Measurements from ENCODE around the gene FUNDC1.

Gene FUNDC1

GRCh38 chrX:44529310-44529709, 13.3 kb downstream of the FUNDC1 start:
- CTCF ChIA-PET: no interaction called here
- TF ChIP-seq FOXK2 (IDR thresholded peaks at IDR 0.05) (no peak), FOXA1 (IDR thresholded peaks at IDR 0.05) (no peak), ELF4 (IDR thresholded peaks at IDR 0.05) (no peak)
- DNase-seq (ENCODE audit: extremely low spot score): no peak
- POLR2A ChIA-PET: interaction anchor here (0.8 kb wide), 1 partner anchor 9 kb away, joined by 3 read pairs; no protein-coding TSS in a partner anchor

- POLR2A ChIA-PET: no interaction called here
- CTCF ChIA-PET: no interaction called here
- DNase-seq (ENCODE audit: extremely low spot score): no peak
- TF ChIP-seq NFRKB (IDR thresholded peaks at IDR 0.05) (no peak), L3MBTL2 (conservative IDR thresholded peaks at IDR 0.05) (no peak), FOXK2 (IDR thresholded peaks at IDR 0.05) (no peak), TARDBP (IDR thresholded peaks at IDR 0.05) (no peak), CTBP1 (IDR thresholded peaks at IDR 0.05; ENCODE audit: borderline replicate concordance) (no peak), ZNF384 (IDR thresholded peaks at IDR 0.05) (no peak), HDGF (IDR thresholded peaks at IDR 0.05; ENCODE audit: borderline replicate concordance) (no peak), ELF4 (IDR thresholded peaks at IDR 0.05) (no peak), SUZ12 (IDR thresholded peaks at IDR 0.05) (no peak), BHLHE40 (IDR thresholded peaks at IDR 0.05; ENCODE audit: borderline replicate concordance) (no peak), ARNT (IDR thresholded peaks at IDR 0.05) (no peak), SP1 (IDR thresholded peaks at IDR 0.05) (no peak), FOXA1 (IDR thresholded peaks at IDR 0.05) (no peak), FOXM1 (IDR thresholded peaks at IDR 0.05; ENCODE audit: borderline replicate concordance) (no peak), LEF1 (IDR thresholded peaks at IDR 0.05; ENCODE audit: borderline replicate concordance) (no peak)
- TF ChIP-seq, protein P1, sequence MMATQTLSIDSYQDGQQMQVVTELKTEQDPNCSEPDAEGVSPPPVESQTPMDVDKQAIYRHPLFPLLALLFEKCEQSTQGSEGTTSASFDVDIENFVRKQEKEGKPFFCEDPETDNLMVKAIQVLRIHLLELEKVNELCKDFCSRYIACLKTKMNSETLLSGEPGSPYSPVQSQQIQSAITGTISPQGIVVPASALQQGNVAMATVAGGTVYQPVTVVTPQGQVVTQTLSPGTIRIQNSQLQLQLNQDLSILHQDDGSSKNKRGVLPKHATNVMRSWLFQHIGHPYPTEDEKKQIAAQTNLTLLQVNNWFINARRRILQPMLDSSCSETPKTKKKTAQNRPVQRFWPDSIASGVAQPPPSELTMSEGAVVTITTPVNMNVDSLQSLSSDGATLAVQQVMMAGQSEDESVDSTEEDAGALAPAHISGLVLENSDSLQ (IDR thresholded peaks at IDR 0.05): no peak
These were observed 28.4 kb downstream of the FUNDC1 start for GRCh38 chrX:44514272-44514671.

- no peak for DNase-seq (ENCODE audit: extremely low spot score)
- ChIA-PET CTCF (interaction anchor here (0.6 kb wide), 1 partner anchor 568 kb away, joined by 3 read pairs; no protein-coding TSS in a partner anchor), POLR2A (no interaction called here)
- TF ChIP-seq FOXM1 (IDR thresholded peaks at IDR 0.05; ENCODE audit: borderline replicate concordance): no peak
- TF ChIP-seq ELF4 (IDR thresholded peaks at IDR 0.05): no peak
- TF ChIP-seq FOXA1 (IDR thresholded peaks at IDR 0.05): no peak
- no peak for TF ChIP-seq L3MBTL2 (conservative IDR thresholded peaks at IDR 0.05)
- no peak for TF ChIP-seq SUZ12 (IDR thresholded peaks at IDR 0.05)
- TF ChIP-seq NFRKB (IDR thresholded peaks at IDR 0.05): no peak
- no peak for TF ChIP-seq CTBP1 (IDR thresholded peaks at IDR 0.05; ENCODE audit: borderline replicate concordance)
- TF ChIP-seq, protein P1 (IDR thresholded peaks at IDR 0.05): no peak
- no peak for TF ChIP-seq TARDBP (IDR thresholded peaks at IDR 0.05)
- TF ChIP-seq SP1 (IDR thresholded peaks at IDR 0.05): no peak
- no peak for TF ChIP-seq BHLHE40 (IDR thresholded peaks at IDR 0.05; ENCODE audit: borderline replicate concordance)
- TF ChIP-seq ZNF384 (IDR thresholded peaks at IDR 0.05): no peak
- no peak for TF ChIP-seq ARNT (IDR thresholded peaks at IDR 0.05)
- TF ChIP-seq HDGF (IDR thresholded peaks at IDR 0.05; ENCODE audit: borderline replicate concordance): no peak
These were observed 35.4 kb downstream of the FUNDC1 start for GRCh38 chrX:44507292-44507691.

- no peak for TF ChIP-seq NFRKB (IDR thresholded peaks at IDR 0.05)
- TF ChIP-seq FOXA1 (IDR thresholded peaks at IDR 0.05): no peak
- no peak for TF ChIP-seq TARDBP (IDR thresholded peaks at IDR 0.05)
- TF ChIP-seq HDGF (IDR thresholded peaks at IDR 0.05; ENCODE audit: borderline replicate concordance): no peak
- no peak for TF ChIP-seq LEF1 (IDR thresholded peaks at IDR 0.05; ENCODE audit: borderline replicate concordance)
- TF ChIP-seq ARNT (IDR thresholded peaks at IDR 0.05): no peak
- no peak for TF ChIP-seq FOXK2 (IDR thresholded peaks at IDR 0.05)
- TF ChIP-seq ELF4 (IDR thresholded peaks at IDR 0.05): no peak
- no peak for TF ChIP-seq SUZ12 (IDR thresholded peaks at IDR 0.05)
- TF ChIP-seq L3MBTL2 (conservative IDR thresholded peaks at IDR 0.05): no peak
- TF ChIP-seq, protein P1 (IDR thresholded peaks at IDR 0.05): no peak
- TF ChIP-seq SP1 (IDR thresholded peaks at IDR 0.05): no peak
- CTCF ChIA-PET: no interaction called here
- no peak for DNase-seq (ENCODE audit: extremely low spot score)
- POLR2A ChIA-PET: no interaction called here
These were observed 36.0 kb downstream of the FUNDC1 start for GRCh38 chrX:44506678-44507077.

GRCh38 chrX:44503560-44503959, 39.1 kb downstream of the FUNDC1 start:
- DNase-seq (ENCODE audit: extremely low spot score): no peak
- CTCF ChIA-PET: interaction anchor here (0.6 kb wide), 1 partner anchor 9 kb away, joined by 3 read pairs; no protein-coding TSS in a partner anchor
- TF ChIP-seq LEF1 (IDR thresholded peaks at IDR 0.05; ENCODE audit: borderline replicate concordance): no peak
- TF ChIP-seq ZNF384 (IDR thresholded peaks at IDR 0.05): no peak
- no peak for TF ChIP-seq BHLHE40 (IDR thresholded peaks at IDR 0.05; ENCODE audit: borderline replicate concordance)
- TF ChIP-seq TARDBP (IDR thresholded peaks at IDR 0.05): no peak
- no peak for TF ChIP-seq CTBP1 (IDR thresholded peaks at IDR 0.05; ENCODE audit: borderline replicate concordance)
- TF ChIP-seq HDGF (IDR thresholded peaks at IDR 0.05; ENCODE audit: borderline replicate concordance): no peak
- TF ChIP-seq FOXA1 (IDR thresholded peaks at IDR 0.05): no peak
- TF ChIP-seq ELF4 (IDR thresholded peaks at IDR 0.05): no peak
- TF ChIP-seq, protein P1 (IDR thresholded peaks at IDR 0.05): no peak
- no peak for TF ChIP-seq NFRKB (IDR thresholded peaks at IDR 0.05)
- TF ChIP-seq FOXK2 (IDR thresholded peaks at IDR 0.05): no peak
- POLR2A ChIA-PET: no interaction called here

- TF ChIP-seq SP1 (IDR thresholded peaks at IDR 0.05): no peak
- TF ChIP-seq CTBP1 (IDR thresholded peaks at IDR 0.05; ENCODE audit: borderline replicate concordance): no peak
- TF ChIP-seq FOXA1 (IDR thresholded peaks at IDR 0.05): no peak
- TF ChIP-seq FOXK2 (IDR thresholded peaks at IDR 0.05): no peak
- no peak for TF ChIP-seq FOXM1 (IDR thresholded peaks at IDR 0.05; ENCODE audit: borderline replicate concordance)
- no peak for TF ChIP-seq L3MBTL2 (conservative IDR thresholded peaks at IDR 0.05)
- TF ChIP-seq ELF4 (IDR thresholded peaks at IDR 0.05): no peak
- TF ChIP-seq BHLHE40 (IDR thresholded peaks at IDR 0.05; ENCODE audit: borderline replicate concordance): no peak
- TF ChIP-seq ZNF384 (IDR thresholded peaks at IDR 0.05): no peak
- TF ChIP-seq TARDBP (IDR thresholded peaks at IDR 0.05): no peak
- no peak for TF ChIP-seq HDGF (IDR thresholded peaks at IDR 0.05; ENCODE audit: borderline replicate concordance)
- TF ChIP-seq SUZ12 (IDR thresholded peaks at IDR 0.05): no peak
- TF ChIP-seq, protein P1 (IDR thresholded peaks at IDR 0.05): no peak
- ChIA-PET POLR2A (no interaction called here), CTCF (no interaction called here)
- no peak for DNase-seq (ENCODE audit: extremely low spot score)
These were observed 47.6 kb downstream of the FUNDC1 start for GRCh38 chrX:44495091-44495490.

Measured in HEK293T (cell line).